Parathyroid adenoma (tissue), 2 donors: ENCODE data around the gene IRAG1.

Experiments used
- H2AFZ ChIP-seq: fragments of 300-600 bp; sonication (generic); one replicate; pipeline ENCODE4 v1.7.0; 2017; ENCODE audit warnings: antibody characterized with exemption, mild to moderate bottlenecking
- H3K27ac ChIP-seq: fragments of 300-600 bp; sonication (generic); one replicate; pipeline ENCODE4 v1.7.0; 2017
- H3K27me3 ChIP-seq: fragments of 300-600 bp; sonication (generic); one replicate; pipeline ENCODE4 v1.7.0; 2017; ENCODE audit warnings: low read length; ENCODE audit not compliant: control insufficient read depth, insufficient read depth
- H3K36me3 ChIP-seq: fragments of 300-600 bp; sonication (generic); one replicate; pipeline ENCODE4 v1.7.0; 2017; ENCODE audit warnings: low read length; ENCODE audit not compliant: control insufficient read depth, insufficient read depth
- H3K4me1 ChIP-seq: fragments of 300-600 bp; sonication (generic); one replicate; pipeline ENCODE4 v1.7.0; 2017; ENCODE audit warnings: control low read depth
- H3K4me2 ChIP-seq: fragments of 300-600 bp; sonication (generic); one replicate; pipeline ENCODE4 v1.7.0; 2017; ENCODE audit warnings: low read length
- H3K4me3 ChIP-seq: fragments of 300-600 bp; sonication (generic); one replicate; pipeline ENCODE4 v1.7.0; 2017; ENCODE audit warnings: low read depth, low read length
- H3K79me2 ChIP-seq: fragments of 300-600 bp; sonication (generic); one replicate; pipeline ENCODE4 v1.7.0; 2017; ENCODE audit warnings: control low read depth
- H3K9ac ChIP-seq: fragments of 300-600 bp; sonication (generic); one replicate; pipeline ENCODE4 v1.7.0; 2017; ENCODE audit warnings: mild to moderate bottlenecking
- H3K9me3 ChIP-seq: fragments of 300-600 bp; sonication (generic); one replicate; pipeline ENCODE4 v1.7.0; 2017; ENCODE audit warnings: low read length; ENCODE audit not compliant: control insufficient read depth
- CTCF ChIP-seq: fragments of 300-600 bp; sonication (generic); IDR thresholded peaks from one replicate; pipeline ENCODE4 v1.7.0; 2017; ENCODE audit warnings: antibody characterized with exemption, mild to moderate bottlenecking
- donor health status: primary hyperparathyroidism.

The IRAG1 gene

DNA sequence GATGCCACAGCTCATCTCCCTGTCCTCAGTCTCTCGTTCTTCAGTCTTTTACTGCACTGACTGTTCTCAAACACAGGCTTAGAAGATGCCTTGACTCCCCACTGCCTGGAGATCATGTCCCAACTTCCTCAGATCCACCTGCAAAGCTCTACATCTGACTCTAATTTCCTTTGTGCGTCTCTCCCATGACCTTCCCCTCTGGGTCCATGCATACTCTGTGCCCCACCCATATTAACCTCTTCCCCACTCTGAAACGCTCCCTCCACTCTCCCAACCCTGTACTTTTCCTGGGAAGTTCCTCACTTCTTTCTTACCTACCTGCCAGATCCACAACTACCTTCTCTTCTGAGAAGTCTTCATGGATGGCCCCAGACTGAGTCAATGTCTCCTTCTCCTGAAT lies 16.6 kb downstream of the IRAG1 start:
- Histone ChIP-seq H3K4me3 (no peak overlapping the region), H3K27ac (no peak overlapping the region), H3K9ac (no peak overlapping the region), H3K9me3 (no peaks in the 10 kb centered on the region), H3K4me1 (no peaks in the 10 kb centered on the region), H3K4me2 (no peak overlapping the region), H3K27me3 (no peaks in the 10 kb centered on the region), H2AFZ (no peak overlapping the region), H3K79me2 (no peaks in the 10 kb centered on the region), H3K36me3 (no peaks in the 10 kb centered on the region)
- no peak for TF ChIP-seq CTCF

DNA sequence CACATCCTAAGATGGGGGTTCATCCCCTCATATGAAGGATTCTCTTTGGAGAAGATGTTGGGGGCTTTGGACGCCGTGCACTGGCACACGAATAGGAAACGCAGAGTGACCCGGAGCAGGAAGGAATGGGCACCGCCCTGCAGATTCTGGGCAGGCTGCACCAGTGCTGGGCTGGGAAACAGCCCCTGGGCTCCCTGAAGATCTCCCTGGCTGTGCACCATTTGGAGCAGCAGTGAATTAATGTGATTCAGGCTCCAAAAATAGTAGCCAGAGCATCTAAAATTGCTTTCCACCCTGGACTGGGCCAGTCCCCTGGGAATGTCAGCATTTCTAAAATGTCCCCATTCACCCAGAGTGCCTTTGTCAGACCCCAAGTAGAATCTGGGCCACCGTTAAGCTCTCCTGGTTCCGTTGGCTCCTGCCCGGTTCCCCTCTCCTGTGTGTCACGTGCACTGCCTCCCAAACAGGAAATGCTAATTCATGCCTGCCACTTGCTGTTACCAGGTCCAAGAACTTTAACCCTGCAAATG lies 18.6 kb downstream of the IRAG1 start:
- Histone ChIP-seq H3K4me2 (no peak overlapping the region), H3K9ac (no peak overlapping the region), H3K36me3 (no peaks in the 10 kb centered on the region), H3K4me3 (no peak overlapping the region), H2AFZ (no peak overlapping the region), H3K27me3 (no peaks in the 10 kb centered on the region), H3K79me2 (no peaks in the 10 kb centered on the region), H3K4me1 (peaks cover 3% of the 10 kb centered on the region), H3K27ac (peak overlapping the region; percentile 29), H3K9me3 (no peaks in the 10 kb centered on the region)
- TF ChIP-seq CTCF, result no peak

- H3K9me3 ChIP-seq, result no peaks in the 10 kb centered on the region
- H3K36me3 ChIP-seq, result no peaks in the 10 kb centered on the region
- H3K4me1 ChIP-seq, result peaks cover 3% of the 10 kb centered on the region
- H3K9ac ChIP-seq, result no peak overlapping the region
- H3K27ac ChIP-seq, result peak overlapping the region; percentile 29
- no peak overlapping the region for H2AFZ ChIP-seq
- H3K27me3 ChIP-seq, result no peaks in the 10 kb centered on the region
- TF ChIP-seq CTCF, result no peak
- no peak overlapping the region for H3K4me2 ChIP-seq
- no peak overlapping the region for H3K4me3 ChIP-seq
- no peaks in the 10 kb centered on the region for H3K79me2 ChIP-seq
Measured at GRCh38 chr11:10674440-10674855, 19.1 kb downstream of the IRAG1 start.

- Histone ChIP-seq H2AFZ (no peak overlapping the region), H3K4me1 (peaks cover 6% of the 10 kb centered on the region), H3K79me2 (no peaks in the 10 kb centered on the region), H3K9ac (no peak overlapping the region), H3K4me3 (no peak overlapping the region), H3K9me3 (no peaks in the 10 kb centered on the region), H3K4me2 (no peak overlapping the region), H3K27me3 (no peaks in the 10 kb centered on the region), H3K27ac (no peak overlapping the region), H3K36me3 (no peaks in the 10 kb centered on the region)
- TF ChIP-seq CTCF, result no peak
Measured at GRCh38 chr11:10673501-10674062, 20.0 kb downstream of the IRAG1 start.

DNA sequence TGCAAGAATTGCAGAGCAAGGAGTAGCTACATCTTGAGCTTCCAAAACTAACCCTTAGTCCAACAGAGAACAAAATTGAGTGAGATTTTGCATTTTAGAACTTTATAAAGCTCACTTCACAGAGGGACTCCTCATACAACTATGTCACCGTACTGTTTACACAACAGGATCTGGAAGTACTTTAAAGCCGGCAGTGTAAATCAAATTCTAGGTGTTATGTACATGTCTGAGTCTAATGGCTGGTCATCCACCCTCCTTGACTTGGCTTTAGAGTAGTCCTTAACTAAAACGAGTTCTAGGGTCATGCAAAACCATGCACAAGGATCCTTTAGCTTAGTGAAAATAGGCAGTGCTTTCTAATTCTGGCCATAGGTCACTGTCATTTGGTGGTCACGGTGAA lies 23.5 kb downstream of the IRAG1 start:
- no peak overlapping the region for H3K4me2 ChIP-seq
- H2AFZ ChIP-seq, result peak overlapping the region; percentile 14
- H3K9me3 ChIP-seq, result no peaks in the 10 kb centered on the region
- H3K9ac ChIP-seq, result no peak overlapping the region
- H3K27me3 ChIP-seq, result no peaks in the 10 kb centered on the region
- H3K36me3 ChIP-seq, result no peaks in the 10 kb centered on the region
- no peak overlapping the region for H3K4me3 ChIP-seq
- TF ChIP-seq CTCF, result no peak
- no peaks in the 10 kb centered on the region for H3K79me2 ChIP-seq
- no peak overlapping the region for H3K27ac ChIP-seq
- peaks cover 6% of the 10 kb centered on the region for H3K4me1 ChIP-seq
